ENCODE results near the gene NKAPD1.

- peak; percentile 66 for TF ChIP-seq POLR2AphosphoS5 (IDR thresholded peaks at IDR 0.05; ENCODE audit: low read depth, low read length)
- TF ChIP-seq, protein P1, sequence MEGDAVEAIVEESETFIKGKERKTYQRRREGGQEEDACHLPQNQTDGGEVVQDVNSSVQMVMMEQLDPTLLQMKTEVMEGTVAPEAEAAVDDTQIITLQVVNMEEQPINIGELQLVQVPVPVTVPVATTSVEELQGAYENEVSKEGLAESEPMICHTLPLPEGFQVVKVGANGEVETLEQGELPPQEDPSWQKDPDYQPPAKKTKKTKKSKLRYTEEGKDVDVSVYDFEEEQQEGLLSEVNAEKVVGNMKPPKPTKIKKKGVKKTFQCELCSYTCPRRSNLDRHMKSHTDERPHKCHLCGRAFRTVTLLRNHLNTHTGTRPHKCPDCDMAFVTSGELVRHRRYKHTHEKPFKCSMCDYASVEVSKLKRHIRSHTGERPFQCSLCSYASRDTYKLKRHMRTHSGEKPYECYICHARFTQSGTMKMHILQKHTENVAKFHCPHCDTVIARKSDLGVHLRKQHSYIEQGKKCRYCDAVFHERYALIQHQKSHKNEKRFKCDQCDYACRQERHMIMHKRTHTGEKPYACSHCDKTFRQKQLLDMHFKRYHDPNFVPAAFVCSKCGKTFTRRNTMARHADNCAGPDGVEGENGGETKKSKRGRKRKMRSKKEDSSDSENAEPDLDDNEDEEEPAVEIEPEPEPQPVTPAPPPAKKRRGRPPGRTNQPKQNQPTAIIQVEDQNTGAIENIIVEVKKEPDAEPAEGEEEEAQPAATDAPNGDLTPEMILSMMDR (IDR thresholded peaks at IDR 0.05): no peak
- no peak for TF ChIP-seq REST (IDR thresholded peaks at IDR 0.05; ENCODE audit: insufficient read depth in 1 of 2, low read depth in 2 of 2, low read length in 1 of 2)
- no peak for TF ChIP-seq SIN3A (IDR thresholded peaks at IDR 0.05; ENCODE audit: borderline replicate concordance, insufficient read depth, low read depth, low read length)
Measured at GRCh38 chr11:112082729-112083128, 8.6 kb downstream of the NKAPD1 start.

Data from Panc1 (cell line).